Measurements from ENCODE around the gene EPHA1.

Gene EPHA1

DNA sequence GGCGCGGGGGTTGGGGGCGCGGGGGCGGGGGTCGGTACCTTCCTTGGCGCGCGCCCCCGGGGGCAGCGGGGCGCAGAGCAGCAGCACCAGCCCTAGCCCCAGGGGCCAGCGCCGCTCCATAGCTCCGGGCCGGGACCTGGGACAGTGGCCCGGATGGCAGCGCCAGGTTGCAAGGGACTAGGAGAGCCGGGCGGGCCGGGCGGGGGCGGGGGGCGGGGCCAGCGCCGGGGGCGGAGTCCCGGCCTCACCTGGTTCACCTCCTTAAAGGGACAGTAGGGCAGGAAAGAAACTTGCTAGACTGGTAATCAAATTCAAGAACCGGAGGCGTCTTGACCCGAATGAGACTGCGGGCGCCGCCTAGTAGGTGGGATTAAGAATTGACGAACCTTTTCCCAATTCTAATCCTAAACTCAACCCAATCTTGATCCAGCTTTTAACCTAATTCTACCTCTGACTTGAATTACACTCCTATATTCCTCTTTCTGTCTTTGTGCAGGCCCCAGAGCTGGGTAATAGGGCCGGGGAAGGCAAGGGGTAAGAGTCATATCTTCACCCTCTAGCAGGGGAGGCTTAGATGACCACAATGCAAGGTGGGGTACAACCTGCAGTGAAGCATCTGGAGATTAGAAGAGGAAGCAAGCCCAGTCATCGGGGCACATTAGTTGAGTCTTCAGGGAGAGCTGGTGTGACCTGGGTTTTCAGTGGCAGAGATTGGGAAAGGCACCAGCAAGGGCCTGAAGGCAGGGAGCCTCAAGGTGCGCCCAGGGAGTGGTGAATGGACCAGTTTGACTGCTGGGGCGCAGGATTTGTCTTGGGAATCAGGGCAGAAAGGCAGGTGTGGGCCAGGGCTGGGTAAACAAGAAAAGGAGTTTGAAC, at the start of gene EPHA1:
TSS of gene EPHA1 (minus strand) at position 171 of the 876 bp plus-strand sequence. CDS start at position 120, 51 bp downstream.
- Histone ChIP-seq H3K4me1 (ENCODE audit: insufficient read depth, poor library complexity, severe bottlenecking) (peaks cover 4% of the 10 kb centered on the region), H3K27ac (ENCODE audit: poor library complexity, severe bottlenecking) (peak within 1 kb of the TSS; percentile 59), H3K9me3 (ENCODE audit: severe bottlenecking) (no peaks in the 10 kb centered on the region), H3K4me3 (ENCODE audit: severe bottlenecking) (peak within 1 kb of the TSS; percentile 64), H3K27me3 (ENCODE audit: insufficient read depth, poor library complexity, severe bottlenecking) (no peaks in the 10 kb centered on the region), H3K36me3 (ENCODE audit: low read depth) (peaks cover 18% of the 10 kb centered on the region; the same call in 1 of the 2 replicates)
- TF ChIP-seq, protein P1, sequence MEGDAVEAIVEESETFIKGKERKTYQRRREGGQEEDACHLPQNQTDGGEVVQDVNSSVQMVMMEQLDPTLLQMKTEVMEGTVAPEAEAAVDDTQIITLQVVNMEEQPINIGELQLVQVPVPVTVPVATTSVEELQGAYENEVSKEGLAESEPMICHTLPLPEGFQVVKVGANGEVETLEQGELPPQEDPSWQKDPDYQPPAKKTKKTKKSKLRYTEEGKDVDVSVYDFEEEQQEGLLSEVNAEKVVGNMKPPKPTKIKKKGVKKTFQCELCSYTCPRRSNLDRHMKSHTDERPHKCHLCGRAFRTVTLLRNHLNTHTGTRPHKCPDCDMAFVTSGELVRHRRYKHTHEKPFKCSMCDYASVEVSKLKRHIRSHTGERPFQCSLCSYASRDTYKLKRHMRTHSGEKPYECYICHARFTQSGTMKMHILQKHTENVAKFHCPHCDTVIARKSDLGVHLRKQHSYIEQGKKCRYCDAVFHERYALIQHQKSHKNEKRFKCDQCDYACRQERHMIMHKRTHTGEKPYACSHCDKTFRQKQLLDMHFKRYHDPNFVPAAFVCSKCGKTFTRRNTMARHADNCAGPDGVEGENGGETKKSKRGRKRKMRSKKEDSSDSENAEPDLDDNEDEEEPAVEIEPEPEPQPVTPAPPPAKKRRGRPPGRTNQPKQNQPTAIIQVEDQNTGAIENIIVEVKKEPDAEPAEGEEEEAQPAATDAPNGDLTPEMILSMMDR (IDR thresholded peaks at IDR 0.05; ENCODE audit: poor library complexity, severe bottlenecking), result peak; percentile 73
- peak; percentile 82 for ATAC-seq (ENCODE audit: low read depth)
- no peak for DNase-seq (ENCODE audit: low spot score)

DNA sequence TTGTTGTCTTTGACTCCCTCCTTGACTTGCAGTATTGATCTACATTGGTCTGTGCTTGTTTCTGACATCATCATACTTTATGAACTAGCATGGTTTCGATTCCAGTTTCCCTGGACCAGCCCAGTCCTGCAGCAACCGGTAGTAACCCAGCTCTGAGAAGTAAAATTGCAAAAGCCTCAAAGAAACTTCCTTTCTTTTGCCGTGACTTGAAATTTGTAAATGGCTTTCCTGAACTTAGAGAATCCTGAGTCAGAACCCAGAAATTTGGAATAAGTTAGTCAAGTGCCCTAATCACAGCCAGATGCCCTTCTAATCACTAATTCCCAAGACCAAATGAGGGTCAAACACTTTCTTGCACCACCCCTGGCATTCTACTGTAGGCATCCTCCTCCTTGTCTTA, 49.6 kb upstream of the EPHA1 start:
- Histone ChIP-seq H3K4me3 (ENCODE audit: severe bottlenecking) (no peak overlapping the region), H3K4me1 (ENCODE audit: insufficient read depth, poor library complexity, severe bottlenecking) (peaks cover 14% of the 10 kb centered on the region), H3K27ac (ENCODE audit: poor library complexity, severe bottlenecking) (peak overlapping the region; percentile 19), H3K9me3 (ENCODE audit: severe bottlenecking) (no peaks in the 10 kb centered on the region), H3K27me3 (ENCODE audit: insufficient read depth, poor library complexity, severe bottlenecking) (no peaks in the 10 kb centered on the region), H3K36me3 (ENCODE audit: low read depth) (no peaks in the 10 kb centered on the region)
- peak; percentile 23; the same call in 1 of the 3 replicates for ATAC-seq (ENCODE audit: low read depth)
- TF ChIP-seq, protein P1 (IDR thresholded peaks at IDR 0.05; ENCODE audit: poor library complexity, severe bottlenecking), result no peak
- DNase-seq (ENCODE audit: low spot score), result no peak

DNA sequence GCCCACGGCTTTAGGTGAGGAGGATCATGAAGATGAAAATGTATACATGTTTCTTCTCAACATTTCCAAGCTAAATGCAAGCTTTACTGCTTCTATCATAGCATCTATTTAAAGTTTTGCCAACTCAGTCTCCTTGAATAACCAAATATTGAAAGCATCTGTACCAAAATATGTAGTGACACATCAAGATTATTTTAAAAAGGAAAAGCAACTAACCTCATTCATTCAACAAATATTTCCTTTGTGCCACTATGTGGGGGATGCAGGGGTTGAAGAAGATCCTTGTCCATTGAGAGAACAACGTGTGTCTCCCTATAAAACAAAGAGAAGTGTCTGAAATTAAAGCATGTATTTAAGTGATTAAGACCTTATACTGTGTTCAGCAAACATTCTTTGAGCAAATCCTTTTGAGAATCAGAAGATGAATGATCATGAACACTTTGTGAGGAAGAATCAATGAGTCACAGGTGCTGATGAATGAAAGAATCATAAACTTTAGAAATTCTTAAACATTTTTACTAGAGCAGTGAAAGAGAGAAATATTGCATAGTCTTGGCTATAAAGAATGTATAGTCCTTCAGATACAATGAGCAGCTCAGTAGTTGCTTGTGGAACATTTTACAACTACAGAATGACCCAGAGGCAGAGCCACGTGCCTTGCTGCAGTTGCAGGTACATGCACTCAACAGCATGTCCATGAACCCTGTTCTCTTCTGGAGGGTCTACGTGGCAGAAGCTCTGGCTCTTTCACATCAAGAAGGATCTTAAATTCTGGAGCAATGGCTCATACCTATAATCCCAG, 48.5 kb upstream of the EPHA1 start:
- peak; percentile 25; the same call in 2 of the 3 replicates for ATAC-seq (ENCODE audit: low read depth)
- H3K4me1 ChIP-seq (ENCODE audit: insufficient read depth, poor library complexity, severe bottlenecking), result peaks cover 14% of the 10 kb centered on the region
- no peak for DNase-seq (ENCODE audit: low spot score)
- no peaks in the 10 kb centered on the region for H3K36me3 ChIP-seq (ENCODE audit: low read depth)
- H3K9me3 ChIP-seq (ENCODE audit: severe bottlenecking), result no peaks in the 10 kb centered on the region
- TF ChIP-seq, protein P1 (IDR thresholded peaks at IDR 0.05; ENCODE audit: poor library complexity, severe bottlenecking), result no peak
- no peak overlapping the region for H3K4me3 ChIP-seq (ENCODE audit: severe bottlenecking)
- peak overlapping the region; percentile 19 for H3K27ac ChIP-seq (ENCODE audit: poor library complexity, severe bottlenecking)
- no peaks in the 10 kb centered on the region for H3K27me3 ChIP-seq (ENCODE audit: insufficient read depth, poor library complexity, severe bottlenecking)

DNA sequence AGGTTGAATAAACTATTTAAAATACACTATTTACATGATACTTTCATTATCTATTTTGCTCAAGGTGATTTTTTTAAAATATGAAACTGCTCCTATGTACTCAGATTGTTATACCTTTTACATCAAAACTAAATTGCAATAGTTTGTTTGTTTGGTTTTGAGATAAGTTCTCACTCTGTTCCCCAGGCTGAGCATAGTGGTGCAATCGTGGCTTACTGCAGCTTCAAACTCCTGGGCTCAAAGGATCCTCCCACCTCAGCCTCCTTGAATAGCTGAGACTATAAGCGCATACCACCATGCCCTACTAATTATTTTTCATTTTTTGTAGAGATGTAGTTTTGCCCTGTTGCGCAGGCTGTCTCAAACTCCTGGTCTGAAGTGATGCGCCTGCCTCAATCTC, 47.3 kb upstream of the EPHA1 start:
- Histone ChIP-seq H3K27ac (ENCODE audit: poor library complexity, severe bottlenecking) (no peak overlapping the region), H3K9me3 (ENCODE audit: severe bottlenecking) (no peaks in the 10 kb centered on the region), H3K27me3 (ENCODE audit: insufficient read depth, poor library complexity, severe bottlenecking) (no peaks in the 10 kb centered on the region), H3K4me1 (ENCODE audit: insufficient read depth, poor library complexity, severe bottlenecking) (peaks cover 14% of the 10 kb centered on the region), H3K36me3 (ENCODE audit: low read depth) (no peaks in the 10 kb centered on the region), H3K4me3 (ENCODE audit: severe bottlenecking) (no peak overlapping the region)
- DNase-seq (ENCODE audit: low spot score) (no peak), ATAC-seq (ENCODE audit: low read depth) (no peak)
- TF ChIP-seq, protein P1 (IDR thresholded peaks at IDR 0.05; ENCODE audit: poor library complexity, severe bottlenecking), result no peak

All from RWPE2 (cell line).